Pancreas (tissue), 10 donors: ENCODE data around the gene CEBPB. TPM values are rescaled to one million over a fixed set of nuclear protein-coding genes. Genes with fewer than 3 reads are reported as not detected.
A peak's percentile ranks its signal among the peaks of the same experiment; 100 is the strongest.

Experiments
- ATAC-seq, 4 donors: fragments of 200-7000 bp; cut with Tn5 transposase; one replicate each; pipeline versions ENCODE4 v1.8.0 to v1.9.1; 2020; ENCODE audit warnings: mild to moderate bottlenecking in 4 of 4, moderate library complexity in 4 of 4
- DNase-seq, 6 donors: peaks; one replicate each; pipeline ENCODE4 v3.0.0-alpha.2; 2020
- FAIRE-seq: peaks from 2 replicates; lab custom pipeline; 2012; peaks lifted over from hg19 to GRCh38; lab: Jason Lieb, UNC
- H3K27ac ChIP-seq, 4 donors: fragments of 200-600 bp; sonication (generic); 1 replicate in 3 of 4; 2 replicates in 1 of 4; pipeline versions ENCODE4 v1.5.0 to v1.8.0; 2020
- H3K27me3 ChIP-seq, 4 donors: fragments of 200-600 bp; one replicate each; pipeline ENCODE4 v1.8.0; 2021
- H3K36me3 ChIP-seq, 3 donors: fragments of 200-600 bp; sonication (generic) in 1 of 3; one replicate each; pipeline versions ENCODE4 v1.5.0 to v1.8.0; 2020 to 2021
- H3K4me1 ChIP-seq, 3 donors: fragments of 200-600 bp; one replicate each; pipeline ENCODE4 v1.8.0; 2021
- H3K4me3 ChIP-seq, 4 donors: fragments of 200-600 bp; sonication (generic) in 2 of 4; one replicate each; pipeline versions ENCODE4 v1.5.0 to v1.8.0; 2020 to 2021
- H3K9me3 ChIP-seq, 4 donors: fragments of 200-600 bp; one replicate each; pipeline ENCODE4 v1.8.0; 2021
- CTCF ChIP-seq, 4 donors: fragments of 200-600 bp; sonication (generic) in 3 of 4; IDR thresholded peaks; one replicate each; pipeline versions ENCODE4 v1.5.0 to v1.8.0; 2021; ENCODE audit warnings: antibody characterized with exemption in 4 of 4
- WGBS, 2 donors: extraction: QIAGEN DNeasy Blood & Tissue Kit; methylation state at CpG; one replicate each; pipeline ENCODE4 v1.1.7; 2013; 5-methylcytosine and 5-hydroxymethylcytosine counted together
- intact Hi-C, 3 donors: fragments of 100-400 bp; cut with DNase I; formaldehyde crosslinking; loops; one replicate each; pipeline versions ENCODE4 v1.11.1 to v1.14.2; 2022
- polyA plus RNA-seq, 2 donors: library from polyadenylated mRNA; stranded (reverse); fragments of 200-250 nt; gene quantifications; one replicate each; pipeline ENCODE4 v1.2.3, GENCODE V29; 2013
- total RNA-seq, 6 donors: library from RNA; stranded (reverse); fragmentation: NEBNext Ultra II Directional in 4 of 6; extraction: Animal tissue kit (Norgen Biotek cat#: 25700) in 4 of 6; gene quantifications; one replicate each; pipeline versions ENCODE4 v1.2.1 to v1.2.4, GENCODE V29; 2021 to 2023
- donor health status: healthy with polysubstance abuse.
- donor health status: DM: no; HTN: no; CAD: no; lungs with moderate emphysema.
- donor health status: DM: no; HTN: no; CAD: no.
- donor health status: control.
- donor health status: control.
- donor health status: Bipolar disorder and iron deficiency.
- donor health status: DM: yes; HTN: yes; CAD: no.
- donor health status: DM: no; HTN: no; CAD: no.
- donor health status: DM: no; HTN: no; CAD: no.
- donor health status: DM: yes; HTN: yes; CAD: no.

CEBPB gene
- total and polyA plus RNA-seq, 8 donors, result 10.9 to 83.4 (median 31.2) TPM

DNA sequence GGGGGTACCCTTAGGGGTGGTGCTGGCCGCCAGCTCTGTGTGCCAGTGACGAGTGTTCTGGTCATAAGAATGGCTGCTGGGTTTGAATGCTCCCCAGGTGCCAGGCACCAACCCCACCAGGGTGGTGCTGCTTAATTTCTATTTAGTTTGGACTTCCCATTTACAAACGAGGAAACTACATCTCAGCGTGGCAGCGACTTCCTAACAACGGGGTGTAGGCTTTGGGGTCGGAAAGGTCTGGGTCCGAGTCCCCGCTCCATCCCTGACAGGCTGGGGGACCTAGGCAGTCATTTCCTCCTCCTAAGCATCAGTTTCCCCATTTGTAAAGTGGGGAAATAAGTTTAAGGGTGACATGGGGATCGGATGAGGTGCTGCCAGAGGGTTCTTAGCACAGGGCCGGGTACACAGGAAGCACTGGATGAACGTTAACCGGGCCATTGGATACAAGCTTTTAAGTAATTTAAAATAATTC lies 30.3 kb downstream of the CEBPB start:
- TF ChIP-seq CTCF (IDR thresholded peaks at IDR 0.05), result no peak
- intact Hi-C loops, result no loop called here
- Histone ChIP-seq H3K36me3 (no peaks in the 10 kb centered on the region), H3K27me3 (no peaks in the 10 kb centered on the region), H3K4me1 (peaks cover 0 to 4% (median 0%) of the 10 kb centered on the region in 3 donors), H3K4me3 (no peak overlapping the region), H3K9me3 (no peaks in the 10 kb centered on the region), H3K27ac (peak overlapping the region in 1 of 4 donors; percentile 17)
- 84% methylated on average over 13 of the region's 13 CpGs for WGBS, 2 donors
- DNase-seq (no peak), FAIRE-seq (no peak), ATAC-seq (no peak)

DNA sequence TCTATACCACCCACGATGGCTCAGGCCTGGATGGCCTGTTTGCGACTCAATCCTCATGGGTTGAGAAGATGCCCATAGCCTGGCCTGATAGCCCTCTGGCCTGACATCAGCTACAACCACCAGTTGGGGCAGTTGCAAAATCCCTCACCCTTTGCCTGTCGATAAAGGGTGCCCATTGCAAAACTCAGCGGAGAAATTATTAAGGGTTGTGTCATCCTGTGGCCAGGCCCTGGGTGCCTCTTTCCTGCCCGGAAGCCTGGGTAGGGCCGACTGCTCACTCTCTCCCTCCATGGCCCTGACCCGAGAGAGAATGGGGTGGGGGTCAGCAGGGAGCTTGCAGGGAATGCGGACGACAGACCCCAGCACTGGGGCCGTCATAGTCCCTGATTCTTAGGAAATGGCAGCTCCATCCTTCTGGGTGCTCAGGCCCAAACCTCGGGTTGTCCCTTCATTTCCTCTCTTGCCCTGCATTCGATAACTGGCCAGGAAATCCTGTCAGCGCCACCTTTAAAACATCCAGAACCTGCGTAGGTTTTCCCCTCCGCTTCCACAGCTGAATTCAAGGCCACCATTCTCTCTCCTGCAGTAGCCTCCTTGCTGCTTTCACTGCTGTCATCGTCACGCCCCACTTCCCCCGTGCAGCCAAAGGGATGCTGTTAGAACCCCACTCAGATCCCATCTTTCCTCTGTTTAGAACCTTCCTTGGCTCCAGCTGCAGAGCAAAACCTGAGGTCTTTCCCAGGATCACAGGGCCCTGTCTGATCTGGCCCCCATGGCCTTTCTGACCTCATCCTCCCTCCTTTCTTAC lies 31.1 kb downstream of the CEBPB start:
- H3K4me3 ChIP-seq, result no peak overlapping the region
- intact Hi-C loops, result no loop called here
- H3K27ac ChIP-seq, result peak overlapping the region in 1 of 4 donors; percentile 17
- peaks cover 0 to 4% (median 0%) of the 10 kb centered on the region in 3 donors for H3K4me1 ChIP-seq
- 79 to 90% methylated on average over 18 of the region's 18 CpGs for WGBS, 2 donors
- no peak for TF ChIP-seq CTCF (IDR thresholded peaks at IDR 0.05)
- peak in 2 of 4 donors; percentile 31 to 46 for ATAC-seq
- DNase-seq, result peak in 2 of 6 donors; percentile 12 to 30
- no peak for FAIRE-seq
- H3K27me3 ChIP-seq, result no peaks in the 10 kb centered on the region
- no peaks in the 10 kb centered on the region for H3K9me3 ChIP-seq
- H3K36me3 ChIP-seq, result no peaks in the 10 kb centered on the region

DNA sequence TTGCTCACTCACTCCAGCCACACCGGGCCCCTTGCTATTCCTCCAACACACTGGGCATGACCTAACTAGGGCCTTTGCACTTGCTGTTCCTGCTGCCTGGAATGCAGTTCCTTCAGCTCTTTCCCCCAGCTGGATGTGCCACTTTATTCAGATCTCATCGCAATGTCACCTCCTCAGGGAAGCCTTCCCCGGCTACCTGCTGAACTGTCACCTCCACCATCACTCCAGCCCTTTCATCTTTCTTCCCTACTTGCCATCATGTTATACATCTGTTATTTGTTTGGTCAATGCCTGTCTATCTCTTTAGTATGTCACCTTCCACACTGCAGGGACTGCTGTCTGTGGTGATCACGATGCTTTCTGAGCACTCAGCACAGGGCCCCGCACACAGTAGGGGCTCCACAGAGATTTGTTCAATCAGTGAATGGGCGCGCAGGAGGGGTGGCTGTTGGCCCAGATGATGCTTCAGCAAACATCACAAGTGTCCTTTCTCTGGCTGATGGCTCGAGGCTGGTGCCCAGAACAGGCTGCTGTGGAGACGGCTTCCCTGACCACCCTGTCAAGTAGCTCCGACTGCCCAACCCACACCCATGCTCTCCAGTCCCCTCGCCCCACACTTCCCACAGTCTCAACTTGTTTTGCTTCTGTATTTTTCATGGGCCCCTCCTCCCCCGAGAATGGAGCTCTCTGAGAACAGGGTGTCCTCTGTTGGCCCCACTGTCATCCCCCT lies 31.8 kb downstream of the CEBPB start:
- peaks cover 0 to 4% (median 0%) of the 10 kb centered on the region in 3 donors for H3K4me1 ChIP-seq
- no peaks in the 10 kb centered on the region for H3K36me3 ChIP-seq
- FAIRE-seq (no peak), ATAC-seq (no peak), DNase-seq (peak in 2 of 6 donors; percentile 10 to 25)
- H3K27ac ChIP-seq, result no peak overlapping the region
- WGBS, 2 donors, result 86 to 92% methylated on average over 12 of the region's 12 CpGs
- no peak overlapping the region for H3K4me3 ChIP-seq
- no peak for TF ChIP-seq CTCF (IDR thresholded peaks at IDR 0.05)
- H3K9me3 ChIP-seq, result no peaks in the 10 kb centered on the region
- no peaks in the 10 kb centered on the region for H3K27me3 ChIP-seq
- intact Hi-C loops, result no loop called here

GRCh38 chr20:50223039-50224005 lies 32.7 kb downstream of the CEBPB start:
- ATAC-seq, result no peak
- no peaks in the 10 kb centered on the region for H3K9me3 ChIP-seq
- TF ChIP-seq CTCF (IDR thresholded peaks at IDR 0.05), result no peak
- peaks cover 0 to 4% (median 0%) of the 10 kb centered on the region in 3 donors for H3K4me1 ChIP-seq
- intact Hi-C loops, result no loop called here
- peak in 2 of 6 donors; percentile 9 to 28 for DNase-seq
- H3K36me3 ChIP-seq, result no peaks in the 10 kb centered on the region
- H3K27ac ChIP-seq, result no peak overlapping the region
- no peaks in the 10 kb centered on the region for H3K27me3 ChIP-seq
- WGBS, 2 donors, result 92 to 93% methylated on average over 28 of the region's 28 CpGs
- no peak for FAIRE-seq
- H3K4me3 ChIP-seq, result no peak overlapping the region
